Prostate gland (tissue), 2 donors: ENCODE results near the gene MAP4K3. TPM values are rescaled to one million over a fixed set of nuclear protein-coding genes. Genes with fewer than 3 reads are reported as not detected.
"Not testable (repeated sequence)": the region's sequence is repeated elsewhere in the genome, so short reads cannot be mapped to it uniquely, and the experiment has no call there.

Source experiments
- DNase-seq: peaks from one replicate; pipeline ENCODE4 v3.0.0-alpha.2; 2019; ENCODE audit warnings: low spot score
- H3K27ac ChIP-seq, 2 donors: fragments of 200-600 bp; sonication (generic); 2 replicates each; pipeline ENCODE4 v1.5.1; 2017 to 2019
- H3K27me3 ChIP-seq: fragments of 200-600 bp; sonication (generic); replicated peaks from 2 replicates; pipeline ENCODE4 v1.5.1; 2019; ENCODE audit not compliant: insufficient read depth
- H3K36me3 ChIP-seq, 2 donors: fragments of 200-600 bp; sonication (generic); 1 replicate in 1 of 2; 2 replicates in 1 of 2; pipeline versions ENCODE4 v1.5.1 to v1.8.1; 2017 to 2019
- H3K4me1 ChIP-seq: fragments of 200-600 bp; sonication (generic); replicated peaks from 2 replicates; pipeline ENCODE4 v1.5.1; 2019
- H3K4me3 ChIP-seq, 2 donors: fragments of 200-600 bp; sonication (generic); 2 replicates each; pipeline ENCODE4 v1.5.1; 2017 to 2019
- H3K9me3 ChIP-seq: fragments of 200-600 bp; sonication (generic); 2 replicates; pipeline ENCODE4 v1.5.1; 2017
- POLR2A ChIP-seq: fragments of 450-650 bp; IDR thresholded peaks from one replicate; pipeline ENCODE4 v1.6.1; 2016; ENCODE audit warnings: antibody characterized with exemption, mild to moderate bottlenecking
- POLR2AphosphoS5 ChIP-seq: sonication (generic); formaldehyde crosslinking; IDR thresholded peaks from one replicate; pipeline ENCODE4 v1.6.1; 2017; ENCODE audit warnings: antibody characterized with exemption
- WGBS: methylation state at CpG from one replicate; pipeline ENCODE4 v1.1.5; 2018; 5-methylcytosine and 5-hydroxymethylcytosine counted together
- intact Hi-C: fragments of 100-400 bp; cut with DNase I; formaldehyde crosslinking; loops from one replicate; pipeline ENCODE4 v1.14.2; 2022
- total RNA-seq, 2 donors: library from RNA; depleted of rRNA; stranded (reverse); fragments of >200 nt; gene quantifications; one replicate each; pipeline ENCODE4 v1.1.0, GENCODE V29; 2016
- TF ChIP-seq, protein P1 (sequence below), 4 experiments: fragments of 200-600 bp in 2 of 4; fragments of 450-650 bp in 2 of 4; sonication (generic) in 2 of 4; IDR thresholded peaks; 1 replicate in 3 of 4; 2 replicates in 1 of 4; pipeline ENCODE4 v1.5.1; 2016 to 2019; ENCODE audit warnings: antibody characterized with exemption in 4 of 4, mild to moderate bottlenecking in 2 of 4, moderate library complexity in 2 of 4

MAP4K3 gene
- total RNA-seq, 2 donors from 2014 or later, result 34.3 to 41.8 TPM

DNA sequence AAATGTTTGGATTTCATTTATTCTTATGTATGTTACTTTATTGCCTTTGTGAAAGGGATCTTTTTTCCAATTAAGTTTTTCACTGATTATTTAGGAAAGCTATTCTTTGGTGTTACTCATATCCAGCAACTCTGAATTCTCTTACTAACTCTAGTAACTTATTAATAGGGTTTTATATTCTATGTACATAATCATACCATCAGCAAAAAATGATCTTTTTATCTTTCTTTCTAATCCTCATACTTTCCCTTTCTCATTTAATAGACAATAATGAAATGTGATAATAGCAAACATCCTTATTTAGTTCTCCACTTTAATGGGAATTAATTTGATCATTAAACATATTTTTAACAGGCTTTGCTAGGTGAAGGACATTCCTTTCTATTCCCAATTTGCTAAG is 181.0 kb downstream of the MAP4K3 start:
- Histone ChIP-seq H3K27me3 (no peaks in the 10 kb centered on the region), H3K4me3 (no peak overlapping the region), H3K36me3 (no peaks in the 10 kb centered on the region), H3K9me3 (no peaks in the 10 kb centered on the region), H3K27ac (no peak overlapping the region), H3K4me1 (no peaks in the 10 kb centered on the region)
- TF ChIP-seq, protein P1, sequence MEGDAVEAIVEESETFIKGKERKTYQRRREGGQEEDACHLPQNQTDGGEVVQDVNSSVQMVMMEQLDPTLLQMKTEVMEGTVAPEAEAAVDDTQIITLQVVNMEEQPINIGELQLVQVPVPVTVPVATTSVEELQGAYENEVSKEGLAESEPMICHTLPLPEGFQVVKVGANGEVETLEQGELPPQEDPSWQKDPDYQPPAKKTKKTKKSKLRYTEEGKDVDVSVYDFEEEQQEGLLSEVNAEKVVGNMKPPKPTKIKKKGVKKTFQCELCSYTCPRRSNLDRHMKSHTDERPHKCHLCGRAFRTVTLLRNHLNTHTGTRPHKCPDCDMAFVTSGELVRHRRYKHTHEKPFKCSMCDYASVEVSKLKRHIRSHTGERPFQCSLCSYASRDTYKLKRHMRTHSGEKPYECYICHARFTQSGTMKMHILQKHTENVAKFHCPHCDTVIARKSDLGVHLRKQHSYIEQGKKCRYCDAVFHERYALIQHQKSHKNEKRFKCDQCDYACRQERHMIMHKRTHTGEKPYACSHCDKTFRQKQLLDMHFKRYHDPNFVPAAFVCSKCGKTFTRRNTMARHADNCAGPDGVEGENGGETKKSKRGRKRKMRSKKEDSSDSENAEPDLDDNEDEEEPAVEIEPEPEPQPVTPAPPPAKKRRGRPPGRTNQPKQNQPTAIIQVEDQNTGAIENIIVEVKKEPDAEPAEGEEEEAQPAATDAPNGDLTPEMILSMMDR (IDR thresholded peaks at IDR 0.05), result no peak
- no peak for TF ChIP-seq POLR2AphosphoS5
- no peak for TF ChIP-seq POLR2A
- no peak for DNase-seq
- intact Hi-C loops, result no loop called here

DNA sequence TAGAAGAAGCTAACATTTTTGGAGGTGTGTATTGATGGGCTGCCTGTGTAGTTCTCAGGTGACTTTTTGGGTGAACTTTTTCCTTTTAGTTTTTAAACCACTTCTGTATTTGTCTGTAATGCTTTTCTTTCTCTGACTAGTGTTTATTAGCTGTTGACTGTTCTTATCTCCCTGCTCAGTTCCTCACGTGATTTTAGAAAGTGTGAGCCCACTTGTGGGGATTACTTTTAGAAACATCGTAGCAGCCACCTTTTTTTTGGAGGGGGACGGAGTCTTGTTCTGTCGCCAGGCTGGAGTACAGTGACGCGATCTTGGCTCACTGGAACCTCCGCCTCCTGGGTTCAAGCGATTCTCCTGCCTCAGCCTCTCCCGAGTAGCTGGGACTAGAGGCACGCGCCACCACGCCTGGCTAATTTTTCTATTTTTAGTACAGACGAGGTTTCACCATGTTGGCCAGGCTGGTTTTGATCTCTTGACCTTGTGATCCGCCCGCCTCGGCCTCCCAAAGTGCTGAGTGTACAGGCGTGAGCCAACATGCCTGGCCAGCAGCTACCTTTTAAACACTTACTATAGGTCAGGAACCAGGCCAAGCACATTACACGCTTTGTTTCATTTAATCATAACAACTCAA is 184.1 kb downstream of the MAP4K3 start:
- Histone ChIP-seq H3K9me3 (no peaks in the 10 kb centered on the region), H3K27me3 (no peaks in the 10 kb centered on the region), H3K27ac (no peak overlapping the region), H3K4me1 (no peaks in the 10 kb centered on the region), H3K4me3 (no peak overlapping the region), H3K36me3 (no peaks in the 10 kb centered on the region)
- intact Hi-C loops, result no loop called here
- TF ChIP-seq, protein P1 (IDR thresholded peaks at IDR 0.05), result no peak
- TF ChIP-seq POLR2A (no peak), POLR2AphosphoS5 (no peak)
- WGBS, result 80% methylated on average over 18 of the region's 18 CpGs
- DNase-seq, result no peak

DNA sequence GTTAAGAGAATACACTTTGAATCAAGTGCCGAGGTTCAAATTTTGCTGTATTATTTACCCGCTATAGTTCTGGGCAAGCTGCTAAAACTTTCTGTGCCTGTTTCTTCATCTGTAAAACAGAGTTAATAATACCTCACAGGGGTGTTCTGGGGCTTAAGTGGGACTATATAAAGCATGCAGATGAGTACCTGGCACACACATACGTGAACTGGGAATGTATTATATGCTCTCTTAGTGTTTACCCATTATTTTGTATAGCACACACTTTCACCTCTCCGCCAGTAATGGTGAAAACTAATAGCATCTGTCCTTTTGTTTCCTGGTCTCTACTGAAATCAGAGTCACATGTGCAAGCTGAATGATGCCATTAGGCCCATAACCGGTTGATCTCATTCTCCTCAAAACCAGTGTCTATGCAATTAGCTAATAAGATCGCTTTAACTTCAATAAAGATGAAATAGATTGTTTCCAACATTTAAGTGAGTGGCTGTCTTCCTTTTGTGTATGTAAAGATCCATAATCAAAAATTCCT is 189.5 kb downstream of the MAP4K3 start:
- Histone ChIP-seq H3K4me1 (no peaks in the 10 kb centered on the region), H3K9me3 (no peaks in the 10 kb centered on the region), H3K27me3 (no peaks in the 10 kb centered on the region), H3K36me3 (no peaks in the 10 kb centered on the region), H3K4me3 (no peak overlapping the region), H3K27ac (no peak overlapping the region)
- intact Hi-C loops, result no loop called here
- no peak for TF ChIP-seq POLR2AphosphoS5
- TF ChIP-seq POLR2A, result no peak
- TF ChIP-seq, protein P1 (IDR thresholded peaks at IDR 0.05), result no peak
- WGBS, result 68% methylated on average over 6 of the region's 6 CpGs
- no peak for DNase-seq

DNA sequence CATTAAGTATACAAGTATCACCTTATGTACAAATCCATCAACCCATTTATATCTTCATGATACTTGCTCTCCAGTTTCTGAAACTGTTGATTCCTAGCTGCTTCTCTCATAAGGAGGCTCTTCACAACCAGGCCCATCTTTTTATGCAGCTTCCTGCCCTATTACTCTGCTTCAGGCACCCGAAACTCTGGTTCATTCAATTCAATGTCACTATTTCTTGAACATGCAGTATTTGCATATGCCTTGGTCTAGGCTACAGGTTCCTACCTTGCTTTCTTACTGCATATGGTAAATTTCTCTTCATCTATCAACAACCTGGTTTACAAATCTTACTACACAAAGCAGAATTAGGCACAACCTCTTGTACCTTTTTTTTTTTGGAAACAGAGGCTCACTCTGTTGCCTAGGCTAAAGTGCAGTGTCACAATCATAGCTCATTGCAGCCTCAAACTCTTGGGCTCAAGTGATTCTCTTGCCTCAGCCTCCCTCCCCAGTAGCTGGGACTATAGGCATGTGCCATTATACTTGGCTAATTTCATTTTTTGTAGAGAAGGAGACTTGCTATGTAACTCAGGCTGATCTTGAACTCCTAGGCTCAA is 190.6 kb downstream of the MAP4K3 start:
- H3K36me3 ChIP-seq, result no peaks in the 10 kb centered on the region
- no peaks in the 10 kb centered on the region for H3K4me1 ChIP-seq
- H3K27ac ChIP-seq, result no peak overlapping the region
- no peaks in the 10 kb centered on the region for H3K27me3 ChIP-seq
- no peaks in the 10 kb centered on the region for H3K9me3 ChIP-seq
- H3K4me3 ChIP-seq, result no peak overlapping the region
- DNase-seq, result no peak
- TF ChIP-seq POLR2AphosphoS5 (no peak), POLR2A (no peak)
- TF ChIP-seq, protein P1 (IDR thresholded peaks at IDR 0.05), result no peak
- intact Hi-C loops, result no loop called here
- 93% methylated on average over 1 of the region's 1 CpG for WGBS

DNA sequence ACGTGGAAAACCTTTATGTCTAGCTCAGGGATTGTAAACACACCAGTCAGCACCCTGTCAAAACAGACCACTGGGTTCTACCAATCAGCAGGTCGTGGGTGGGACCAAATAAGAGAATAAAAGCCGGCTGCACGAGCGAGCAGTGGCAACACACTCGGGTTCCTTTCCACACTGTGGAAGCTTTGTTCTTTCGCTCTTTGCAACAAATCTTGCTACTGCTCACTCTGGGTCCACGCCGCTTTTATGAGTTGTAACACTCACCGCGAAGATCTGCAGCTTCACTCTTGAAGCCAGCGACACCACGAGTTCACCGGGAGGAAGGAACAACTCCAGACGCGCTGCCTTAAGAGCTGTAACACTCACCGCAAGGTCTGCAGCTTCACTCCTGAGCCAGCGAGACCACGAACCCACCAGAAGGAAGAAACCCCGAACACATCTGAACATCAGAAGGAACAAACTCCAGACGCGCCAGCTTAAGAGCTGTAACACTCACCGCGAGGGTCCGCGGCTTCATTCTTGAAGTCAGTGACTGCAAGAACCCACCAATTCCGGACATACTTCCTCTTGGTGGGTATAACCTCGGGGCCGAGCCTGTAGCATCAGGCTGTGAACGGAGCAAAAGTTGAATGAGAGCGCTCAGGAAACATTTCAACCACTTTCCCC is 192.0 kb downstream of the MAP4K3 start:
- H3K4me3 ChIP-seq, H3K36me3 ChIP-seq, H3K27me3 ChIP-seq, H3K4me1 ChIP-seq, DNase-seq, H3K9me3 ChIP-seq, H3K27ac ChIP-seq, intact Hi-C loops: not testable (repeated sequence)
- WGBS, result 91% methylated on average over 31 of the region's 31 CpGs

DNA sequence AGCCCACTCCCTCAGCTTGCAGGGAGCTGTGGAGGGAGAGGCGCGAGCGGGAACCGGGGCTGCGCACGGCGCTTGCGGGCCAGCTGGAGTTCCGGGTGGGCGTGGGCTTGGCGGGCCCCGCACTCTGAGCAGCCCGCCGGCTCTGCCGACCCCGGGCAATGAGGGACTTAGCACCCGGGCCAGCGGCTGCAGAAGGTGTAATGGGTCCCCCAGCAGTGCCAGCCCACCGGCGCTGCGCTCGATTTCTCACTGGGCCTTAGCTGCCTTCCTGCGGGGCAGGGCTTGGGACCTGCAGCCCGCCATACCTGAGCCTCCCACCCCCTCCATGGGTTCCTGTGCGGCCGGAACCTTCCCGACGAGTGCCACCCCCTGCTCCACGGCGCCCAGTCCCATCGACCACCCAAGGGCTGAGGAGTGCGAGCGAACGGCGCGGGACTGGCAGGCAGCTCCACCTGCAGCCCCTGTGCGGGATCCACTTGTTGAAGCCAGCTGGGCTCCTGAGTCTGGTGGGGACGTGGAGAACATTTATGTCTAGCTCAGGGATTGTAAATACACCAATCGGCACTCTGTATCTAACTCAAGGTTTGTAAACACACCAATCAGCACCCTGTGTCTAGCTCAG is 192.7 kb downstream of the MAP4K3 start:
- DNase-seq, H3K27me3 ChIP-seq, H3K36me3 ChIP-seq, H3K4me1 ChIP-seq, H3K9me3 ChIP-seq, H3K27ac ChIP-seq, intact Hi-C loops: not testable (repeated sequence)
- peak overlapping the region in 1 of 2 donors; percentile 23 for H3K4me3 ChIP-seq
- WGBS, result 96% methylated on average over 39 of the region's 39 CpGs
